Endothelial cell (in vitro differentiated cells): ENCODE results near the gene SLC5A5. TPM values are rescaled to one million over a fixed set of nuclear protein-coding genes. Genes with fewer than 3 reads are reported as not detected.

ENCODE experiments used
- DNase-seq: peaks from one replicate; pipeline ENCODE4 v3.0.0; 2021; ENCODE audit warnings: low spot score
- H3K27ac Mint-ChIP-seq: one replicate; pipeline ENCODE4 v1.8.0; 2021; ENCODE audit warnings: mixed read lengths, inconsistent platforms; ENCODE audit not compliant: unreplicated experiment
- H3K27me3 Mint-ChIP-seq: one replicate; pipeline ENCODE4 v1.8.0; 2021; ENCODE audit warnings: mild to moderate bottlenecking, moderate library complexity, mixed read lengths, inconsistent platforms; ENCODE audit not compliant: unreplicated experiment
- H3K36me3 Mint-ChIP-seq: one replicate; pipeline ENCODE4 v1.8.0; 2021; ENCODE audit warnings: mild to moderate bottlenecking, low read depth, mixed read lengths, inconsistent platforms; ENCODE audit not compliant: unreplicated experiment
- H3K4me1 Mint-ChIP-seq: one replicate; pipeline ENCODE4 v1.8.0; 2021; ENCODE audit warnings: mild to moderate bottlenecking, mixed read lengths, inconsistent platforms; ENCODE audit not compliant: unreplicated experiment
- H3K4me3 Mint-ChIP-seq: one replicate; pipeline ENCODE4 v1.8.0; 2021; ENCODE audit warnings: mild to moderate bottlenecking, mixed read lengths, inconsistent platforms; ENCODE audit not compliant: unreplicated experiment
- H3K9me3 Mint-ChIP-seq: one replicate; pipeline ENCODE4 v1.8.0; 2021; ENCODE audit warnings: mixed read lengths, inconsistent platforms; ENCODE audit not compliant: unreplicated experiment
- total RNA-seq: library from RNA; stranded (reverse); fragmentation: NEBNext Ultra II Directional; extraction: Animal tissue kit (Norgen Biotek cat#: 25700); gene quantifications from one replicate; pipeline ENCODE4 v1.2.1, GENCODE V29; 2021; ENCODE audit not compliant: unreplicated experiment
- TF ChIP-seq, protein P1 (sequence below): fragments of 200-600 bp; sonication (generic); IDR thresholded peaks from one replicate; pipeline ENCODE4 v1.5.0; 2021; ENCODE audit warnings: antibody characterized with exemption; ENCODE audit not compliant: unreplicated experiment

The SLC5A5 gene
- total RNA-seq, 1 donor from 2014 or later, result not detected

DNA sequence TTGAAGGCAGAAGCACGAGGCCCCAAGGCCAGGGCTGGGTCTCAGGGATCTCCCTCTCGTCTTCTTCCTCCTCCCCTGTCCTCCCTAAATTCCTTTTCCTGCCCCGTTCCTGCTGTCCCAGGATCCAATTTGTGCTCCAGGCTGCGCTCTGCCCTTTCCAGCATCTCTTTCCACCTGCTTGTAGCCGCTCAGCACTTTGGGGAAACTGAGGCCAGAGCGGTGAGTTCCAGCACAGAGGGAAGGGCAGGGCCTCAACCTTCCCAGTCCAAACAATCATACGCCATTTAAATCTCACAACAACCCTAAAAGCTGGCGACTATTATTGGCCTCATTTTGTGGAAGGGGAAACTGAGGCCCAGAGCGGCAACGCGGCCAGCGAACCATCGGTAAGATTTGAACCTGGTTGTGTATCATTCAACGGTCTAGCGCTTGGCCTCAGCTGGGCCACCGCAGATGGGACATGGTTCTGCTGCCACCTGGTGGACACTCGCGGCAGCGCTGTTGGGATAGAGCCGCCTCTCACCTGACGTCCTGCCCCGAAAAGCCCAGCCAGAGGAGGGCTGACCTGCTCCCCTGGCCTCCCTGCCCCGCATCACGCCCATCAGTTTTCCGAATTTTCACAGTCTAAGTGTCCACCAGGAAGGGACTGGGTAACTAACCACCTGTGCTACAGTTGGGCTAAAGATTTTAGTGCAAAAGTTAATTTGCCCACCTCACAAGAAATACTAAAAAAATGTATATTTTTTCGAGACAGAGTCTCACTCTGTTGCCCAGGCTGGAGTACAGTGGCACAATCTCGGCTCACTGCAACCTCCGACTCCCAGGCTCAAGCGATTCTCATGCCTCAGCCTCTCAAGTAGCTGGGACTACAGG lies 16.2 kb upstream of the SLC5A5 start:
- no peaks in the 10 kb centered on the region for H3K9me3 Mint-ChIP-seq
- H3K27me3 Mint-ChIP-seq, result peaks cover 6% of the 10 kb centered on the region
- DNase-seq, result peak; percentile 95
- peaks cover 8% of the 10 kb centered on the region for H3K4me1 Mint-ChIP-seq
- H3K27ac Mint-ChIP-seq, result no peak overlapping the region
- no peaks in the 10 kb centered on the region for H3K36me3 Mint-ChIP-seq
- H3K4me3 Mint-ChIP-seq, result no peak overlapping the region
- TF ChIP-seq, protein P1, sequence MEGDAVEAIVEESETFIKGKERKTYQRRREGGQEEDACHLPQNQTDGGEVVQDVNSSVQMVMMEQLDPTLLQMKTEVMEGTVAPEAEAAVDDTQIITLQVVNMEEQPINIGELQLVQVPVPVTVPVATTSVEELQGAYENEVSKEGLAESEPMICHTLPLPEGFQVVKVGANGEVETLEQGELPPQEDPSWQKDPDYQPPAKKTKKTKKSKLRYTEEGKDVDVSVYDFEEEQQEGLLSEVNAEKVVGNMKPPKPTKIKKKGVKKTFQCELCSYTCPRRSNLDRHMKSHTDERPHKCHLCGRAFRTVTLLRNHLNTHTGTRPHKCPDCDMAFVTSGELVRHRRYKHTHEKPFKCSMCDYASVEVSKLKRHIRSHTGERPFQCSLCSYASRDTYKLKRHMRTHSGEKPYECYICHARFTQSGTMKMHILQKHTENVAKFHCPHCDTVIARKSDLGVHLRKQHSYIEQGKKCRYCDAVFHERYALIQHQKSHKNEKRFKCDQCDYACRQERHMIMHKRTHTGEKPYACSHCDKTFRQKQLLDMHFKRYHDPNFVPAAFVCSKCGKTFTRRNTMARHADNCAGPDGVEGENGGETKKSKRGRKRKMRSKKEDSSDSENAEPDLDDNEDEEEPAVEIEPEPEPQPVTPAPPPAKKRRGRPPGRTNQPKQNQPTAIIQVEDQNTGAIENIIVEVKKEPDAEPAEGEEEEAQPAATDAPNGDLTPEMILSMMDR, result peak; percentile 90

DNA sequence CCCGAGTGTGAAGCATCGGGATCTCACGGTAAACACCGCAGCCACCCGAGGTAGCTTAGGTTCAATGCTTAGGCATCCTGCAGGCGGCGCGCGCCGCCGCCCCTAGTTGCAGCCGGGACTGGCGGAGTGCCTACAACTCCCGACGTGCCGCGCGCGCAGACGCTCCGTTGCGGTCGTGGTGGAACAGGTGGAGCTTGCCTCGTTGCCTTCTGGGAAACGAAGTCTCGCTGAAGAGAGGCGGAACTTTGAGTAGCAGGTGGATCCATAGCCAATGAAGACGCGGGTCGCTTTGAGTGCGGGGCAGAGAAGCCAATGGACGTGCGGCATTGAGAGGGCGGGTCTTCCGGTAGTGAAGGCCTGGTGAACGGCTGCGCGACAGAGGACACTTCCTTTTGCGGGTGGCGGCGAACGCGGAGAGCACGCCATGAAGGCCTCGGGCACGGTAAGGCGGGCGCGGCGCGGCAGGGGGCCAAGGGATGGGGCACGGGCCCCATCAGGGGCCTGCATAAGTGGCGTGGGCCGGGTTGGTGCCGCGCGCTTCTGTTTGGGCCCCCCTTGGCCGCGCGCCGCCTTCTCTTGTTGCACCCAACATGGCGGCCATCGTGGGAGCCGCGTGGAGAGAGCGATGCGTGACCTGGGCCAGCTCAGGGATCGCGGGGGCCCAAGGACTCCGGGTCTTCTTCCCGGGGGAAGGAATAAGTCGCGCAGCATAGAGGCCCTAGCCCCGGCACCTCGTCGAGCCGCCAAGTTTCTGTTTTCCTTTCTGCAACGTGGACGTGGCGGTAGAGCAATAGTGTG lies 12.0 kb upstream of the SLC5A5 start, which contains the start of gene RPL18A:
RPL18A (plus strand) TSS at position 378 of the 798 bp plus-strand sequence; CDS start at position 425, 47 bp downstream.
- peaks cover 21% of the 10 kb centered on the region for H3K36me3 Mint-ChIP-seq

DNA sequence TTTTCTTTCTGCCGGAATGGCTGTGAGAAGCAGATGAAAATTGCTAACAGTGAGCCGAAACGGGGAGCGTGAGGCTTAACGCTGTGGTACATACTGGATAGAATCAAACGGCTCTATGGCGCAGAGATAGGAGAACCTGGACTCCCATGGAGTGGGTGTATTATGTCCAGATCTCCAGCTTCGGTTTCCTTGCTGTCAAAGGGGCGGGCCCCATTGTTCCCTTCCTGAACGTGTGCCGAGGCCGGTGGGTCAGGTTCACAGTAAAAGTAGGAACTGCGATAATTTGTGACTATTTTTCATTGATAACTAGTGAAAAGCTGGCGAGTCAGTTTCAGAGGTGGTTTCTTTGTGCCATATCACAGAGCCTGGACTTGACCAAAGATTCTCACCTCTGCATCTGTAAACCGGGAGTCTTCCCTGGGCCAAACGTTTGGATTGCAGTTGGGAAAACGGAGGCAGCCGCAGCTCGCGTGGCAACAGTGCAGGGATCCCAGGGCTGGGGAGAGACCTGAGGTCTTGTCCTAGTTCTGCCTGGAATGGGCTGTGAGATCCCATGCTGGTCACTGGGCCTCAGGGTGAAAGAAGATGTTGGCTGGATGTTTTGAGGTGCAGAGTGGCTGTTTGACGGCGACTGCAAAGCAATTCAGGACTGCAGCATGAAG lies 11.3 kb upstream of the SLC5A5 start:
- H3K27ac Mint-ChIP-seq, result peak overlapping the region; percentile 81
- TF ChIP-seq, protein P1, result no peak
- H3K36me3 Mint-ChIP-seq, result peaks cover 26% of the 10 kb centered on the region
- H3K9me3 Mint-ChIP-seq, result no peaks in the 10 kb centered on the region
- peak overlapping the region; percentile 100 for H3K4me3 Mint-ChIP-seq
- peaks cover 20% of the 10 kb centered on the region for H3K4me1 Mint-ChIP-seq
- H3K27me3 Mint-ChIP-seq, result peaks cover 6% of the 10 kb centered on the region
- no peak for DNase-seq

More for the DNA sequence above, 12.0 kb upstream of the SLC5A5 start, which contains the start of gene RPL18A:
- peaks cover 6% of the 10 kb centered on the region for H3K27me3 Mint-ChIP-seq
- peaks cover 20% of the 10 kb centered on the region for H3K4me1 Mint-ChIP-seq
- peak; percentile 97 for DNase-seq
- H3K4me3 Mint-ChIP-seq, result peak within 1 kb of the TSS; percentile 100
- no peaks in the 10 kb centered on the region for H3K9me3 Mint-ChIP-seq
- peak within 1 kb of the TSS; percentile 95 for H3K27ac Mint-ChIP-seq
- TF ChIP-seq, protein P1, result peak; percentile 52

DNA sequence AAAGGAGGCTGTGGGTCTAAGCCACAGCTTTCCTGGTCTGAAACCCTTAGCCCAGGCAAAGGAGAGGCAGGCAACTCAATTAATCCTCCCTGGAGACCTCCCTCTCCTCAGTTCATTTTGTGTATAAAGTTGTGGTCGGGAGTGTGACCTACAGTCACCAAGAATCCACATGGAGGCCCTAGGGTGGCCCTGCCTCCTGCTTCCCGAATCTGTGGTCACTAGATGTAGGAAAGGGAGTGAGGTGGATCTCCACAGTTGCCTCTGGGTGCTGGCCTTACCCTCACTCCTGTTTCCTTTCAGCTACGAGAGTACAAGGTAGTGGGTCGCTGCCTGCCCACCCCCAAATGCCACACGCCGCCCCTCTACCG lies 10.8 kb upstream of the SLC5A5 start:
- DNase-seq, result no peak
- no peaks in the 10 kb centered on the region for H3K9me3 Mint-ChIP-seq
- H3K4me3 Mint-ChIP-seq, result peak overlapping the region; percentile 100
- peaks cover 20% of the 10 kb centered on the region for H3K4me1 Mint-ChIP-seq
- TF ChIP-seq, protein P1, result no peak
- peaks cover 6% of the 10 kb centered on the region for H3K27me3 Mint-ChIP-seq
- H3K27ac Mint-ChIP-seq, result peak overlapping the region; percentile 61
- peaks cover 26% of the 10 kb centered on the region for H3K36me3 Mint-ChIP-seq
